Limb (tissue), 2 donors: ENCODE measurements around the gene SNRPA1.

Experiments
- DNase-seq, 2 donors: peaks; one replicate each; pipeline ENCODE4 v3.0.0-alpha.2; 2016; ENCODE audit errors: extremely low spot score in 2 of 2

Gene SNRPA1

DNA sequence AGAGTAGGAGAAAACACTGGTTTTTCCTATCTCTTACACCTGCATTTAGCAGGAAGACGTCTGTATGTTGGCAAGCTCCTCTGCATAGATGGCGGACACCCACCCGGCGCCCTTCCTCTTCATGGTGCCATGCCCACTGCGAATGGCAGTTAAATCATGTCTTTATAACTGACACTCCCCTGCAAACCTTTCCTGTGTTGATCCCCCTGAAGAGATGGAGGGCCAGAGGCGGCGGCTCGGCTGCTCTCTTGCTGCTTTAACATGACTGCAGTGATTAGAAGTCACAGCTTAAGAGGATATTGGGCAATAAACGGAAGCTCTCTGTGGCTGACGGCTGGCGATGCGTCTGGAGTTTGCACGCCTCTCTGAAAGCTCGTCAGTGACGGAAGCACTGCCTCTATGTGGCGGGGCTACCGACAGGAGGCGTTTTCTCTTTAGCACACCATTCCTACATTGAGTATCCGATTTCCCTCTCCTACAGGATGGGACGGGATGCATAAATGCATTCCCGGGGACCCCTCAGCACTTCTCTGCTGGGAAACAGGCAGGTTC, 25.5 kb upstream of the SNRPA1 start:
- DNase-seq, result peak in 1 of 2 donors; percentile 8

DNA sequence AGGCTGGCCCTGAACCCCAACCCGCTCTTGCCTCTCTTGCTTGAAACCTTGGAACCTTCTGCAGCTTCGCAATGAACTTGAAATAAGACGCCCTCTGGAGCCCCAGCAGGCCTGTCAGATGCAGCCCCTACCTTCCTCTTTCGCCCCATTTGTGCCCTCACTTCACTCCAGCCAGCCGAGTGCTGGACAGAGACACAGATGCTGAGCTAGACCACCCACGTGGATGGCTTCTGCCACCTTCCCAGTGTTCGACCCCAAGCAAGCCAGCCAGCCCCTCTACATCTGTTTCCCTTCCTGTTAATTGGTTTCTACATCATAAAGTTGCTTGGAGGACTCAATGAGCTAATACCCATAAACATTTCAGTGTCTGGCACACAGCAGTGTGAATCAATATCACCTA, 23.8 kb upstream of the SNRPA1 start:
- no peak for DNase-seq

DNA sequence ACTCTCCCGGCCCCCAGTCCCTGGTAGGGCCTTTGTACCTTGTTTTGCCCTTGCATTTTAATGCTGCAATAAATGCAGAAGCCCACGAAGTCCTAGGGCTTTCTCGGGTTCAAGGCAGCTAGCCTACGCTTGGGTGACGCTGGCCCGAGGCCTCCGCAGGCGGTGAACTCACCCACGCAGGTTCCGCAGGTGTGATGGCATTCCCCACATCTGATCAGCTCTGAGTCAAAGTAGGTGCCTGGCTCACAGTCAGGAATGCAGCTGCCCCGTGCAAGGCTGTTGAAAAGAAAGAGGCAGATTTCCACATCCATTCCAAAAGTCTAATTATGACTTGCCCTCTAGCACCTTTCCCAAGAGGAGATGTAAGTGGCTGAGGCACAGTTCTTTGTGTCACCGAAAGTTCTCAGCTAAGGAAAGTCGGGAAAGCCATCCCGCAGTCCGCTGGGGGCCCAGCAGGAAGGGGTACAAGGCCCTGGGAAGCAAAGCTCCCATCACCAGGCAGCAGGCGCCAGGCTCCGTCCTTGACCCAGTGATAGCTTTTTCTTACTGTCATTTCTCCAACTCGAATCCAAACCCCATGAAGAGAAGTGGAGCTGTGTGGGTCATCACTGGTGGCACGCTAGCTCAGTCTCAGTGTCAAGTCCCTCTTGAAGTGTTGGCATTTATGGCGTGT, 23.2 kb upstream of the SNRPA1 start:
- no peak for DNase-seq

DNA sequence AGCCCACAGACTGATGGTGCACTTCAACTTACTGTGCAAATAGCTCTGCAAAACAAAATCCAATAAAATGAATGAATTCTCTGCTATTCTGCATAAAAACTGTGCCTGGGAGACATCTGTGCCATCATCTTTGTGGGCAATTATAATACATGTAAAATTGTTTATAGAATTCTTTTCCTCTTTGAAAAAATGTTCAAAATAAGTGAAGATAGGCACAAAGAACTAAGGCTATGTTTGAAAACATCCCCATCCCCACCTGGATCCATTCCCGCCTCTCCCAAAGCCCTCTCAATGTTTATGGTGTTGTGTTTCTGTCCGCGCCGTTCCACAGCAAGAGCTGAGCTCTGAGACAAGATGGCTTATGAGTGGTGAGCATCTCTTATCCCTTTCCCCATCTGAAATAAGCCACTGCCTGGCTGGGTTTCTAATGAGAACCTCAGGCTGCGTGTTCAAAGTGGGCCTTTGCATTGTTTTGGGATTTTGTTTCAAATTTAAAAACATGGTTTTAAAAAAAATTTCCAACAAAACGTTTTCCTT, 22.4 kb upstream of the SNRPA1 start:
- DNase-seq, result no peak

DNA sequence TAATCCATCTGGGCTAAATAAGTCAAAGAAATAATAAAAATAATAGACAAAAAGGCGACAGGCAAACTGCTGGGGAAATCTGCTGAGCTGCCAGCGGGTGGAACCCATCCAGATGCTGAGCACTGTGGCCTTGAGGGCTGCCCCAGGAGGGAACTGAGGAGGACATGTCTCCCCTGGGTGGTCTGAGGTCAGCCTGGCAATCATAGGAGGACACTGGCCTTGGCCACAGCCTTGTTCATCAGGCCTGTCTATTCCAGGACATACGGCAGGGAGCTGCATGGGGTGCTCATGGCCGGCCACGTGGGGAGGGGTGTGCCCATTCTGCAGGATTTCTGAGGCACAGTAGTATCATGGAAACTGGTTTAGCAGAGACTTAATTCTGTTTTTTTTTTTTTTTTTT, 21.5 kb upstream of the SNRPA1 start:
- DNase-seq, result no peak

DNA sequence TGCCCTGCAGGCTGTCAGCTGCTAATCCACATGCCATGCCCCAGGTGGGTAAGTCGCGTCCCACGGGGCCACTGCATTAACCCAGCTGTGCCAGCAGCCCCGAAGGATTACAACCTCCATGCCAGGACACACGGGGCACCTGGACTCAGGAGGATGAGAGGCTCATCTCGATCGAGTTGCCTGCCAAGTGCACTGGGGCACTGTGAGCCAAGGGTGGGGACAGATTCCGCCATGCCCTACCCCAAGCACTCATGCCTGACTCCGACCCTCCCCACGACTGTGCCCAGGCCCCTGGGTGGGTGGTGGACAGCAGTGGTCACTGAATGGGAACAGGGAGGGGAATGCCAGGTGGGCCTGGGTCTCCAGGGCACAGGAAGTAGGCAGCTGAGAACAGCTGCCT, 20.7 kb upstream of the SNRPA1 start:
- no peak for DNase-seq

DNA sequence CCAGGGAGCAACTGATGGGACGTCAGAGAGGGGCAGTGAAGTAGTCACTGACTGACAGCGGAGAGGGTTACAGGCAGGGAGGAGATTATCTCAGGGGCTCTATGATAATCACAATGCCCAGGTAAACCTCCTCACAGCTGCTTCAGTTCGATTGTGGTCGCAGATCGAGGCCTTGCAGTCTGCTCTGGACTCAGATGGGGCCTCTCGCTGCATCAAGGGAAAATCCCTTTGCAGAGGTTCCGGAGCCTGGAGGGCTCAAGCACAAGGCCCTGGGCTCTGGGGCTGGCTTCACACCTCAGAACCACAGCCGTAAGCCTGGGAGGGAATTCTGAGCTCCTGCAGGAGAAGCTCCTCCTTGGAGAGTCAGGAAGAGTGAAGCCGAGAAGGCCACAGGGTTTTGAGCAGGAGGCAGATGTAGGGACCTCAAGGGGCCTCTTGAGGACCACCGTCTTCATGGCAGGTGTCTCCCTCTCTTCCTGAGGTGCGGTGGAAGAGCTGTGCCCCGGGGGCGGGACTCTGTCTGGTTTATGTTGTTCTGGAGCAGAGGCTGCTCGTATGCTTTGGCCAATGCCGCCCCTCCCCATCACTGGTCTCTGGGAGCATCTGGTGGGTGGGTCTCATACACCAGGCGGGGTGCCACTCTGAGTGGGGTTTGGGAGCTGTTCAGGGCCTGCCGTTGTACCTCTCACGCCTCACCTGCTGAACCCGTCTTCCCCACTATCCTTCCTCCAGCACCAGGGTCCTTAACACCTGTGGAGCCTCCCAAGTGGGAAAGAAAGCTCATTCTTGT, 19.5 kb upstream of the SNRPA1 start:
- DNase-seq, result no peak

DNA sequence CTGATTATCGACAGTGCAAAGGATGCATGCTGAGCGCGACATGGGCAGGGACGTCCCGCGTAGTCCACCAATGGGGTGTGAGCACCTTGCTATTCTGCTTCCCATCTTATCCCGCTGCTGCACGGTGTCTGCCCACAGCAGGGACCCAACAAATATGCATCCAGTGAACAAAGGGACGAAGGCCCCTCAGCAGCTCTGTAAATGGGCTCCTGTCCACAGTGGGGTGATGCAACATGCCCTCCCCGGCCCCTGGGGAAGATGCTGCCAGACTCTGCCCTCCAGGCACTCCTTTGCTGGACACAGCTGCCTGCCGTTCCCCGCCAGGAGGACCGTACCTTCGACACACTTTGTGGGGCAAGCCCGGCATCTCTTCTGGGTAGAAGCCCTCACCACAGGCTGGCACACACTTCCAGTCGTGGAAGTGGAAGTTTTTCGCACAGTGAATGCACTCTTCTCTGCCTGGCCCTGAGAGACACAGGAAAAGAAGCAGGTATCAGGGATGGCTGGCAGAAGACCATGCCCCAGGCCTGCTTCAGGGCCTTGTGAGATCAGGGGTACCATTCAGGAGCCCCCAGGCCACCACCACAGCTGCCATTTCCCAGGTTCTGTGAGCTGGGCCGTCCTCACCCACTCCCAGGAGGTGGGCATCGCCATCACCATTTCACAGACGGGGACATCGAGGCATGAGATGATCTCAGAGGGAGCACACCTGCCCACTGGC, 18.2 kb upstream of the SNRPA1 start:
- no peak for DNase-seq

DNA sequence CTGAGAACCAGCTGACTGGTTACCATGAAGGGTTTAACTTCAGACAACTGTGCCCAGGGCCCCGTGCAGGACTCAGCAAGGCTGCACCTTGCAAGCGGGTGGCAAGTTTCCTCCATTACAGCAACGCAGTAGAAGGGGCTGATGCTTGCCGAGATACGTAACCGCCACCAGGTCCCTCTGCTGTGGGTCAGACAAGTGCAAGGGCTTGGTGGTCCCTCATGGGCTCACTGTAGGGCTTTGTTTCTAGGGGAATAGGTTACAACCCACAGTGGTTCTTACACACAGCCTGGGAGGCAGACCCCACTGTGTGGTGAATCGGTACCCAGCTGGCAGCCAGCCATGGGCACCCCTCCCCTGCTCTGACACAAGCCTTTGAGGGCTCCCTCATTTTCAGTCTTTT, 15.5 kb upstream of the SNRPA1 start:
- no peak for DNase-seq

DNA sequence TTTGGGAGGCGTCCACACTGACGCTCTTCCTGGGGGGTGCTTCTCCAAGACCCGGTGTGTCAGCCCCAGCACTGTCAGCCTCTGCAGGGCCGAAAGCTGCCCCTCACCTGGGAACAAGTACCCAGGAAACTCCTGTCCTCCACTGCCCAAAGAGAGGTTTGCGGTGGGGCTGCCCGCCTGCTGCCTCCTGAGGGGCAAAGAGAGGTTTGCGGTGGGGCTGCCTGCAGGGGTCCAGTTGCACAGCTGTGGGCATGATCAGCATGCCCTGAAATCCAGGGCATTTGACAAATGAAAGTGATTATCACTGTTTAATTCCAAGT, 15.1 kb upstream of the SNRPA1 start:
- no peak for DNase-seq

DNA sequence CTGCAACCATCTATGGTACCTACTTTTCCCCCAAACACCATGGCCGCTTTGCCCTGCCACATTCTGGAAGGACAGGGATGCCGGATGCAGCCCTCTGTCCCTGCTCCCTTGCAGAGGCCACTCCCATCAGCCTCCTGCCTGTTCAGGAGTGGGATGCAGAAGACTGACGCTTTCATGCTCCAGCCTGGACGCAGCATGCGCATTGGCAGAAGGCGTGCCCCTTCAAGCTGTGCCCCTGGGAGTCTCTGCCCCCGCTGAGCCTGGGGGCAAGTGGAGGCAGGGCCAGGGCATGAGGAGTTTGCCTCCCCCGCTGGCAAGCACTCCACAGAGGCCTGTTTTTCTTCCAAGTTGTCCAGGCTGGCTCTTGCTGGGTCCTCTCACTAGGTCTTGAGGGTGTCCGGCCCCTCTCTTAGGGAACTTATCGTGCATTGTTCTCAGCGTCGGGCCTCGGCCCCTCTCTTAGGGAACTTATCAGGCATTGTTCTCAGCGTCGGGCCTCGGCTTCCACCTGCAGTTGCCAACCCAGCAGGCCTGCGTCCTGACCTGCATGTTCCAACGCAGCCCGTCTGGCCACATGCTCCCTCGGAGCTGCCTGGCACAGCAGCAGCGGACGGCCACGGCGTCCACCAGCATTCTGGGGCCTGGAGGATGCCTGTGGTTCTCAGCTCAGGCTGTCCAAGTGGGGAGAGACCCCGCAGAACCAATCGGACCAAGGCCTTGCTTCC, 14.6 kb upstream of the SNRPA1 start:
- DNase-seq, result no peak

DNA sequence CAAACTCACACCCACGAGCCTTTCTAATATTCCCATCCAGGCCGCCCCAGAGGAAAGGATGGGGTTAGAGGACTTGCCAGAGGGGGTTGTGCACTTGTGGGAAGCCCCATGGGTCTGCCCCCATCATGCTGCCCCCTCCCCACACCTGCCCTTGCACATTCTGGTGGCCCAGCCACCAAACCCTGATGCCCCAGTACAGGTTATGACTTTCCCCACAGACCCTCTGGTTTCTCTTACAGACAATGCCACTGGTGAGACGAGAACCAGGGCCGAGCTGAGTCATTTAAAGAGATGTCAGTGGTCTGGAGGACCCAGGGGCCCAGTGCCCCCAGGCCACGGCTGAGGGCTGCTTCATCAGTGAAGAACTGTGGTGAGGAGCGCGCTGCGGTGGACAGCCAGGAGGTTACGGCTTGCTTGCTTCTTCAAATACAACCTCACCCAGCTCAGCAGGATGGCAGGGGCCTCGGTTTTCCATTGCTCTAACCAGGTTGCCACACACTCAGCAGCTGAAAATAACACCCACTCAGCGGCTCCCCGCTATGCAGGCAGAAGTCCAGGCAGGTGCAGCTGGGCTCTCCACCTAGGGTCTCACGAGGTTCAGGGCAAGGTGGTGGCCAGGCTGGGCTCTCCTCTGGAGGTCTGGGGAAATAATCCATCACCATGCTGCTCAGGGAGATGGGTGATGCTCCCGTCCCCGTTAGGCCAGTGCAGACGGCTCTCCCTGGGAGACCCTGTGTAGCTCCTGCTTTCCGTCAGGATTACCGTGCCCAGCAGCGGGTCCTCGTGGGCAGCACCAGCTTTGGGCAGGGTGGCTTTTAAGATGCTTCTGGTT, 13.8 kb upstream of the SNRPA1 start:
- no peak for DNase-seq

DNA sequence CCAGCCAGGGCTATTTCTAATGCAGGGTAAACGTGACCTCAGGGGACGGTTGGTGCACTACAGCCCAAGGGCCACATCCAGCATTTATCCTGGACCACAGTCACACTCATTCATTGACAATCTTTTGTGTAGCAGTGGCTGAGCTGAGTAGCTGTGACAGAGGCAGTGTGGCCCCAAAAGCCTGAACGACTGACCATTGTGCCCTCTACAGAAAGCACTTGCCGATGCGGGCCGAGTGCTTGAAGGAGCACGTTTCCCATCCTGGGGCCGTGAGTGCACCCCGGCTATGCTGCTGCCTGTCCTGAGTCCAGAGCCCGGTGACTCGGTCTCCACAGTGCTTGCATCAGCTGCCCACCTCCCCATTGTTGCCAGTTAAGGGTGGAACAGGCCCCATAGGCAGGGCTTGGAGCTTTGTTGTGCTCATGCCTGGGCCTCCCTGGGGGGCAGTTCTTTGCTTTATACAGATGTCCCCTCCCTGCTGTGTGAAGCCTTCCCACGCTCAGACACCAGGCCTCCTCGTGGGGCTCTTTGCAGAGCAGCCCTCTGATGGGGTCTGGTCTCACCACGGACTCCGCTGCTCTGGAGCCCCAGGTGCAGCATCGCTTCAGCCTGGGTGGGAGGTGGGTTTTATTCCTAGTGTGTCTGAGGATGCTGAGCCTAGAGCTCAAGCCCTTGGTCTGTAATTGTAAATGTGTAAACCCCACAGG, 13.0 kb upstream of the SNRPA1 start:
- DNase-seq, result peak in 1 of 2 donors; percentile 26

DNA sequence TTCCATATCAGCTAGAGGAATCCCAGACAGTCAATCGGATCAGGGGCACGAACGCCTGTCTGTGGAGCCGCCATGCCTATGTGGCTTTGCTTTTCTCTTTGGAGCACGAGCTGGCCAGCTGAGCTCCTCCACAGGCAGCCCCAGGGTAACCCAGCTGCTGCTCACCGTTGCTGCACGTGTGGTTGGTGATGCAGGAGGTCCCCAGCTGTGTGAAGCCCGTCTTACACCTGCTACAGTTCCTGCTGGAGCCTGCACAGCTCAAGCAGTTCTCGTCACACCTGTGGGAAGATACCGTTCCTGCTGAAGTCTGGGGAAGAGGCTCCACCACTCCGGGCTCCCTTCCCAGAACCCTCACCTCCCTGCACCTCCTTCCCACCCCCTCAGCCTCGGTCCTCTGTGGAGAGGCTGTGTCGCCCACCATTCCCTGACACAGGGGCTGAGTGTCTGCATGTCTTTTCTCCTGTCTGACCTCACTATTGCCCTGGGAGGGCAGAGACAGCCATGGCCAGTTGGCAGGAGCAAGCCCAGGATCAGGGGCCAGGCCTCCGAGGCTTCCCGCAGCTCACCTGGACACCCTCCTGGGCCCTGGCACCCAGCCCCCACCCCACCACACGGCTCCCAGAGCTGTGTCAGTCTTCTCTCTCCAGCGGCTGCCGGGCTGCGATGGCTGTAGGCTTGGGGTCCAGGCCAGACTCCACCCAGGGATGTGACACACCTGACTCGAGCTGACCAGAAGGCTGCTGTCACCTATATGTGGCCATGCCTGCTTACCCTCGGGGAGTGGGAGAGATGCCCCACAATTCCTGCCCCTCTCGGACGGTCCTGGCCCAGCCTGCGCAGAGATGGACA, 12.2 kb upstream of the SNRPA1 start:
- DNase-seq, result peak in 1 of 2 donors; percentile 22

DNA sequence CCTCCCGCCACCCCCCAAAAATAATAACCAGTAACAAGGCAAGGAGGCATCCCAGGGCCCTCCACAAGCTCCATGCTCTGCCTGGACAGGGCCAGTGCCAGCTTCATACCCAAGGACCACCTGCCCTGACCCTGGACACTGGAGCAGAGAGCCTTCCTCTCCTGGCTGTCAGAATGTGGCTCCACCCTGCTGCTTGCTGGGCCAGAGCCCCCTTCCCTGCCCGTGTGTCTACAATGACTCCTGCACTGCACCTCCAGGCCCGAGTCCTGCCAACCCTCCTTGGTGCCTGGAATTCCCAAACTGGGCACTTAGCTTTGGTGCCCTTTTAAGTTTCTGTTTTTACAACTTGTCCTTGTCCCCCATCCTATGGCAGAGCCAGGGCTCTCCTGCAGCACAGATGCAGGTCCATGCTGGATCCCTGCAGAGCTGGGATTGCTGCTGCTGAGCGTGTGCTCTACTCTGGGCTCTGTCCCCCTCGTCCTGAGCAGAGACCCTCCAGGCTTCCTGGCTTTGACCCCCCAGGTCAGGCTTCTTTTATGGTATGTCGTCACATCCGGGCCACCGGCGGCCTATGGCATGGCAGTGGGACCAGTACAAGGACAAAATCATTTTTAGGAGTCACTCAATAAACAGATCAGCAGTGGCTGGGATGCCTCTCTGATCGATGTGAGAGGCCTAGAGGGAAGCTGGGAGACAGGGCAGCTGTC, 11.4 kb upstream of the SNRPA1 start:
- no peak for DNase-seq

DNA sequence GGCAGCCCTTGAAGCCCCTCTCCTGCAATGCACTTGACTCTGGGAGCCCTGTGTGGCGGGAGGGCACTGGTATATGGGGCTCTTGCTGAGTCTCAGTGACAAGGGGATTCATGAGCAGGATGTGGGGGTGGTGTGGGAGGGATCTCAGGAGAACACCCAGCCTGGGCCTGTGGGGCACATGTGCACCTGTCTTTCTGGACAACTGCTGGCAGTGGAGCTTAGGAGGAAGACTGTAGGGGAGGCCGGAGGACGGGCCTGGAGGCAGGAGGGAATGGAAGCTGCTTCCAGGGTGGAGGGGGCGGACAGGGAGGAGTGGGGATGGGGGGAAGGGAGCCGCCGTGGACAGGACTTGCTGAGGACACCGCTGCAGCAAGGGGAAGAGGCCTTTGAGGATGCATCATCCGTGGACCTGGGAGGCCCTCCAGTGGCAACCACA, 10.8 kb upstream of the SNRPA1 start:
- no peak for DNase-seq

DNA sequence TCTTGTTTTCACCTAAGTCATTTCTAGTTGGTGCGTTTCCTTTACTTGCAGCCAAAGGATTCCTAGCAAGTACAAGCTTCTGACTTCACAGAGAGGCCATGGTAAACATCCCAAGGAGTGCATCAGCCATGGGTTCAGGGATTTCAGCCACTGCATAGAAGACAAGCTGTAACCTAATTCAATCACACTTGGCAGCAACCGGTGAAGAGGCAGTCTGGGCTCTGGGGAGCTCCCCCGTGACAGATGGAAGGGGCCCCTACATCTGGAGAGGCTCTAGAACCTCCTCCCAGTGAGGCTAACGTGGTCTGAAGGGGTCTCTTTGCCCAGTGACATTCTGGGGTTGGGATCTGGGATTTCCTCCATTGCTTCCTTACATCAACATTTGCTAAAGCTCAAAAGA, 8.4 kb upstream of the SNRPA1 start:
- no peak for DNase-seq
